Raji (cell line): ENCODE results near the gene NPIPA7.
"Not testable (repeated sequence)": the region's sequence is repeated elsewhere in the genome, so short reads cannot be mapped to it uniquely, and the experiment has no call there.

Experiments
- POLR2A ChIP-seq: IDR thresholded peaks from 2 replicates; pipeline ENCODE4 v1.6.1; 2011; ENCODE audit warnings: low read depth, low read length, control low read depth; ENCODE audit not compliant: insufficient read depth

Gene NPIPA7

GRCh38 chr16:16378840-16379239, at the start of gene NPIPA7:
Gene NPIPA7, plus strand, starts transcription at chr16:16379140. Its CDS starts 105 bp downstream, at chr16:16379245.
- TF ChIP-seq POLR2A: not testable (repeated sequence)
